Gastroesophageal sphincter (tissue), 3 donors: ENCODE data around the gene UXT.

Experiments
- CTCF ChIP-seq, 4 experiments: fragments of 200-600 bp in 2 of 4; fragments of 450-650 bp in 2 of 4; sonication (generic) in 1 of 4; IDR thresholded peaks; one replicate each; pipeline ENCODE4 v1.5.1; 2017 to 2019; ENCODE audit warnings: antibody characterized with exemption in 4 of 4, mild to moderate bottlenecking in 2 of 4, moderate library complexity in 2 of 4
- POLR2AphosphoS5 ChIP-seq: sonication (generic); formaldehyde crosslinking; IDR thresholded peaks from one replicate; pipeline ENCODE4 v1.6.1; 2017; ENCODE audit warnings: antibody characterized with exemption

GRCh38 chrX:47632666-47633065 is 26.3 kb downstream of the UXT start:
- TF ChIP-seq CTCF (IDR thresholded peaks at IDR 0.05) = no peak
- TF ChIP-seq POLR2AphosphoS5 = no peak
